ENCODE data around the gene KNDC1. TPM values are rescaled to one million over a fixed set of nuclear protein-coding genes. Genes with fewer than 3 reads are reported as not detected.

KNDC1 gene
- total and polyA plus RNA-seq, 2 experiments from 2014 or later, result 1.8 to 16.0 TPM

- TF ChIP-seq ZNF462 (CRISPR knock-in tag; IDR thresholded peaks at IDR 0.05), result no peak
- no peak for TF ChIP-seq EZH2phosphoT487 (IDR thresholded peaks at IDR 0.05; ENCODE audit: unreplicated experiment)
- TF ChIP-seq NANOG (IDR thresholded peaks at IDR 0.05; ENCODE audit: borderline replicate concordance), result no peak
- TF ChIP-seq ZNF331 (CRISPR knock-in tag; IDR thresholded peaks at IDR 0.05; ENCODE audit: low read depth), result no peak
- no peak for TF ChIP-seq CREB1 (CRISPR knock-in tag; IDR thresholded peaks at IDR 0.05; ENCODE audit: low read depth)
- no peak for TF ChIP-seq POLR2AphosphoS5 (IDR thresholded peaks at IDR 0.05; ENCODE audit: low read depth)
These were observed 17.4 kb upstream of the KNDC1 start (continued) for GRCh38 chr10:133142523-133143199.

GRCh38 chr10:133143200-133143533 is 16.9 kb upstream of the KNDC1 start:
- H3K36me3 Mint-ChIP-seq (ENCODE audit: low read depth), result peaks cover 9% of the 10 kb centered on the region; the same call in 2 of the 3 replicates
- Histone ChIP-seq H3K79me2 (replicated peaks; ENCODE audit: insufficient read depth) (no peaks in the 10 kb centered on the region), H3K27ac (ENCODE audit: low read depth) (no peak overlapping the region), H3K27me3 (ENCODE audit: insufficient read depth) (no peaks in the 10 kb centered on the region), H3F3A (replicated peaks; ENCODE audit: low read depth) (no peaks in the 10 kb centered on the region; the same call in 1 of the 2 replicates), H4K20me1 (replicated peaks; ENCODE audit: insufficient read depth) (no peaks in the 10 kb centered on the region), H3K9me2 (ENCODE audit: insufficient read depth) (no peaks in the 10 kb centered on the region), H3K4me3 (no peak overlapping the region), H3K4me2 (no peak overlapping the region), H3K36me3 (ENCODE audit: insufficient read depth) (0 out of 2 replicates have a peak, but pooled peaks cover 5% of the 10 kb centered on the region), H3K4me1 (ENCODE audit: insufficient read depth) (peaks cover 26% of the 10 kb centered on the region; the same call in 1 of the 2 replicates), H2AFZ (no peak overlapping the region)
- peaks cover 14% of the 10 kb centered on the region for H3K9me3 Mint-ChIP-seq
- peaks cover 5% of the 10 kb centered on the region for H3K27me3 Mint-ChIP-seq (ENCODE audit: insufficient read depth, low read depth, poor library complexity)
- ATAC-seq, result no peak
- H3K4me3 Mint-ChIP-seq, result no peak overlapping the region
- DNase-seq (ENCODE audit: low spot score), result no peak
- peaks cover 23% of the 10 kb centered on the region for H3K4me1 Mint-ChIP-seq
- no peak overlapping the region; the same call in 1 of the 2 replicates for H3K27ac Mint-ChIP-seq
- TF ChIP-seq REST (IDR thresholded peaks at IDR 0.05; ENCODE audit: unreplicated experiment) (no peak), CTCF (conservative IDR thresholded peaks at IDR 0.05; ENCODE audit: low read depth in 2 of 2) (no peak), ETS1 (IDR thresholded peaks at IDR 0.05) (no peak), POLR2AphosphoS5 (IDR thresholded peaks at IDR 0.05; ENCODE audit: low read depth) (no peak), CREB1 (CRISPR knock-in tag; IDR thresholded peaks at IDR 0.05; ENCODE audit: low read depth) (no peak), NANOG (IDR thresholded peaks at IDR 0.05; ENCODE audit: borderline replicate concordance) (no peak), JUNB (IDR thresholded peaks at IDR 0.05; ENCODE audit: unreplicated experiment) (no peak), EZH2 (IDR thresholded peaks at IDR 0.05; ENCODE audit: low read depth, unreplicated experiment) (no peak)

Measured in GM23338 (cell line).